ENCODE results near the gene MTCL1. TPM values are rescaled to one million over a fixed set of nuclear protein-coding genes. Genes with fewer than 3 reads are reported as not detected.

Gene MTCL1
- total RNA-seq, 1 donor from 2014 or later, result 50.5 TPM

DNA sequence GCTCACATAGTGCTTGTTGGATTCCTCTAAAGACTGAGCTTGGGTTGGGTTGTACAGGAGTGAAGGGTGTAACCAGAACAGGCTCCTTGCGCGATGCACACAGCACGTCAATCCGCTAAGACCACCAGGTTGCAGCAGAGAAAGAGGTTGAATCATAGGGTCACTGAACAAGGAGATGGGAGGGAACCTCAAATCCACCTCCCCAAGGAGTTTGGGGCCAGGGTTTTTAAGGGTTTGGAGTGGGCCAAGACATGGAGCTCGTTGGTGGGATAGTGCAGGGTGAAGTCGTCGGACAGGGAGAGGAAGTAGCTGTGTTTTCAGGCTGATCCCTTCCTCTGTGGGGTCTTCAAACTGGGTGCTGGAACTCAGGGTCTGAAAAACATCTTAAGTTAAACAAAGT is 20.8 kb upstream of the MTCL1 start:
- Histone ChIP-seq H3K27me3 (ENCODE audit: control insufficient read depth, insufficient read depth, low read length) (no peaks in the 10 kb centered on the region), H3K36me3 (ENCODE audit: control insufficient read depth, insufficient read depth, low read length) (no peaks in the 10 kb centered on the region), H3K4me3 (ENCODE audit: low read depth, low read length) (no peak overlapping the region)
- TF ChIP-seq, protein P1, sequence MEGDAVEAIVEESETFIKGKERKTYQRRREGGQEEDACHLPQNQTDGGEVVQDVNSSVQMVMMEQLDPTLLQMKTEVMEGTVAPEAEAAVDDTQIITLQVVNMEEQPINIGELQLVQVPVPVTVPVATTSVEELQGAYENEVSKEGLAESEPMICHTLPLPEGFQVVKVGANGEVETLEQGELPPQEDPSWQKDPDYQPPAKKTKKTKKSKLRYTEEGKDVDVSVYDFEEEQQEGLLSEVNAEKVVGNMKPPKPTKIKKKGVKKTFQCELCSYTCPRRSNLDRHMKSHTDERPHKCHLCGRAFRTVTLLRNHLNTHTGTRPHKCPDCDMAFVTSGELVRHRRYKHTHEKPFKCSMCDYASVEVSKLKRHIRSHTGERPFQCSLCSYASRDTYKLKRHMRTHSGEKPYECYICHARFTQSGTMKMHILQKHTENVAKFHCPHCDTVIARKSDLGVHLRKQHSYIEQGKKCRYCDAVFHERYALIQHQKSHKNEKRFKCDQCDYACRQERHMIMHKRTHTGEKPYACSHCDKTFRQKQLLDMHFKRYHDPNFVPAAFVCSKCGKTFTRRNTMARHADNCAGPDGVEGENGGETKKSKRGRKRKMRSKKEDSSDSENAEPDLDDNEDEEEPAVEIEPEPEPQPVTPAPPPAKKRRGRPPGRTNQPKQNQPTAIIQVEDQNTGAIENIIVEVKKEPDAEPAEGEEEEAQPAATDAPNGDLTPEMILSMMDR (IDR thresholded peaks at IDR 0.05; ENCODE audit: insufficient read depth, low read length, poor library complexity, severe bottlenecking), result no peak
- DNase-seq (ENCODE audit: low read depth), result no peak

DNA sequence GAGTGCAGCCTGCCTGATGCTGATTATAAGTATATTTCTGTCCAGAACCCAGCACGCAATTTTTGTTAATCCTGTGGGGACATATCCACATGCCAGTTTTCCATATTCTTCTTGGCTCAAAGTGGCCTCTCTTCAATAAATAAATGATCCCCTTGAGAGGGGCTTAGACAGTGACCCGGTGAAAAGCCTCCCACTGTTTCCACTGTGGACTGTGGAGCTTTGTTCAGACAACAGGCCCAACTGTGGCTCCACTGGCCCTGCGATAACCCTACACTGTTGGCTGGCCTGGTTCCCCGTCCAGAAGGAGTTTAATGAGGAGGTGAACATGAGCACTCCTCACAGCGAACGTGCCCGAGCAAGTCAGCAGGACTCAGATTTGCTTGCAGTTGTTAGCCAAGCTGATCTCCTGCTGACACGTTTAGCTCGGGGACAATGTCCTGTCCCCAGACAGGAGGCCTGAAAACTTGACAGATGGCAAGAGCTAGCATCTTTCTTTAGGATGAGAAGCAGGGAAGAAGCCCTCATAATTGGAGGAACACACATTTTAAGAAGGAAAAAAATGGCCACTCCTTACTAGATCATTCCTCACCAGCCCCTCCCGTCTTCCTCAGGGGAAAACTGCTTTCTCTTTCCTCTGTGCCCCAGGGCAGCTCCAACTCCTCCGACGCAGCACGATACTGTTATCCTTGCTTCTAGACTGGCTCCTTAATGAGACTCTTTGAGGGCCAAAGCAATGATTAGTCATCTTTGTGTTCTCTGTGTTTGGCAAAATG is 20.0 kb upstream of the MTCL1 start:
- H3K36me3 ChIP-seq (ENCODE audit: control insufficient read depth, insufficient read depth, low read length), result no peaks in the 10 kb centered on the region
- no peaks in the 10 kb centered on the region for H3K27me3 ChIP-seq (ENCODE audit: control insufficient read depth, insufficient read depth, low read length)
- H3K4me3 ChIP-seq (ENCODE audit: low read depth, low read length), result no peak overlapping the region
- no peak for DNase-seq (ENCODE audit: low read depth)
- TF ChIP-seq, protein P1 (IDR thresholded peaks at IDR 0.05; ENCODE audit: insufficient read depth, low read length, poor library complexity, severe bottlenecking), result no peak

DNA sequence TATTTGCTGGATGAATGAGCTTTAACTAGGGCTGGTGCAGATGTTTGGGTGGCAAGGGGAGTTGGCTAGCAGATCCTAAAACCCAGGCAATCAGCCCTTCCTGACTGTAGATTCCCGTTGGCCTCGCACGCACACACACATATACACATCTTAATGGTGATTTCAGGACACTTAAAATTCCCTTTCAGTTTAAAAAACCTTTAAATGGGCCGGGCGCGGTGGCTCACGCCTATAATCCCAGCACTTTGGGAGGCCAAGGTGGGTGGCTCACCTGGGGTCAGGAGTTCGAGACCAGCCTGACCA is 19.5 kb upstream of the MTCL1 start:
- no peaks in the 10 kb centered on the region for H3K27me3 ChIP-seq (ENCODE audit: control insufficient read depth, insufficient read depth, low read length)
- DNase-seq (ENCODE audit: low read depth), result no peak
- H3K36me3 ChIP-seq (ENCODE audit: control insufficient read depth, insufficient read depth, low read length), result no peaks in the 10 kb centered on the region
- TF ChIP-seq, protein P1 (IDR thresholded peaks at IDR 0.05; ENCODE audit: insufficient read depth, low read length, poor library complexity, severe bottlenecking), result no peak
- H3K4me3 ChIP-seq (ENCODE audit: low read depth, low read length), result no peak overlapping the region

DNA sequence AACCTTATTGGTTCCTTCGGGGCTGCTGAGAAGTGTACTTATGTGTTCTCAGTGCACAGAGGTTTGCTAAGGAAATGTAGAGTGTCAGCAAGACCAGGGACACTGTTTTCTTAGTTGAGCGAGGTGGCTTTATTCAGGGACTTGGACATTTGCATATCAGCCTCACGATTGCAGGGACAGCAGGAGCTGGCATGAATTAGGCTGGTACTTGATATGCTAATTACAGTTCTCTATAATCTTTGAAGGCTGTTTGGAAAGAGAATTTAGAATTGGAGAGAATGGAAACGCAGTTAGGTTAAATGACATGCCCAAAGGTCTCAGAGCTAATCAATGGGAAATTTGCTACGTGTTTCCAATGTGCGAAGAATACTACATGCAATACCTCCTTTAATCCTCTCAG is 18.7 kb upstream of the MTCL1 start:
- TF ChIP-seq, protein P1 (IDR thresholded peaks at IDR 0.05; ENCODE audit: insufficient read depth, low read length, poor library complexity, severe bottlenecking), result no peak
- no peak for DNase-seq (ENCODE audit: low read depth)

DNA sequence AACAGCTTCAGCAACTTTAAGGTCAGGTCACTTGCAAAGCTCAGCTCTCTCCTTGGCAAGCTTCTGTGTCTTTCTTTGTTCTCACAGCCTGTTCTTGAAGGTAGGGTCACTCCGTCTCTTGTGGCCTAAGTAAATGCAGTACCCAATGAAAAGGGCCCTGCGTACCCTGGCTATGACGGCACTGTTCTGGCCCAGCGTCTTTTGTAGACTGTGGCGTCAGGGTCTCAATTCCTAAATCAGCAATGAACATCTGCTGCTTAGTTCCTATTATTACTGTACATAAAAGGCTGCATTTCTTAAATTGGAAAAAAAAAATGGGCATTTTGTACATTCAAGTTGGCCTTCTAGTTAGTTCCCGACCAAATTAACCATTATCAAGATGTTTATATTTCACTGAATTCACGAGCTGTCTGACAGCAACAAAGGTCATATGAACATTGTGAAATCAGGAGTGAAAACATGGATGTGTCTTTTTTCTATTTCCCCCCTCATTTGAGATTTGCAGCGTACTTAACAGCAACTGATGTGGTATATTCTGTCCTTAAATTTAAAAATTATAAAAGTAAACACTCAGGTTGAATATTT is 17.0 kb upstream of the MTCL1 start:
- Histone ChIP-seq H3K27me3 (ENCODE audit: control insufficient read depth, insufficient read depth, low read length) (no peaks in the 10 kb centered on the region), H3K36me3 (ENCODE audit: control insufficient read depth, insufficient read depth, low read length) (no peaks in the 10 kb centered on the region), H3K4me3 (ENCODE audit: low read depth, low read length) (no peak overlapping the region)
- TF ChIP-seq, protein P1 (IDR thresholded peaks at IDR 0.05; ENCODE audit: insufficient read depth, low read length, poor library complexity, severe bottlenecking), result no peak
- DNase-seq (ENCODE audit: low read depth), result no peak

More for the DNA sequence above, 18.7 kb upstream of the MTCL1 start:
- H3K36me3 ChIP-seq (ENCODE audit: control insufficient read depth, insufficient read depth, low read length), result no peaks in the 10 kb centered on the region
- no peaks in the 10 kb centered on the region for H3K27me3 ChIP-seq (ENCODE audit: control insufficient read depth, insufficient read depth, low read length)
- H3K4me3 ChIP-seq (ENCODE audit: low read depth, low read length), result no peak overlapping the region

DNA sequence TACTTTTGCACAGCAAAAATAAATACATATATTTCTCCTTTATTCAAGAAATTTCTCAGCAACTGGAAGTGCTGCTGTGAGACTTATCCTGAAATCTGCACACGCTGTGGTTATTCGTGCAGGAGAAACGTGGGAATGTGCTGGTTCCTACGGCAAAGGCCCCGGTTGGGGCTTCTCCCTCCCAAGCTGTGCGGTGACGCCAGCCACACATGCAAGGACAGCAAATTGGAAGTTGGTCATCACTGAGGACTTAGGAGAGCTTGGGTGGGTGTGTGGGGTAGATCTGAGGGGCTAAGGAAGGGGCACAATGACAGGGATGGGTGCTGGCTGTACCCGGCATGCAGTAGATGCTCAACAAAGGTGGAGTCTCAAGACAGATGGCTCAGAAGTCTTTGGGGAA is 16.5 kb upstream of the MTCL1 start:
- H3K27me3 ChIP-seq (ENCODE audit: control insufficient read depth, insufficient read depth, low read length), result no peaks in the 10 kb centered on the region
- H3K36me3 ChIP-seq (ENCODE audit: control insufficient read depth, insufficient read depth, low read length), result no peaks in the 10 kb centered on the region
- no peak overlapping the region for H3K4me3 ChIP-seq (ENCODE audit: low read depth, low read length)
- TF ChIP-seq, protein P1 (IDR thresholded peaks at IDR 0.05; ENCODE audit: insufficient read depth, low read length, poor library complexity, severe bottlenecking), result no peak
- DNase-seq (ENCODE audit: low read depth), result no peak
